Measurements from ENCODE around the gene COTL1. TPM values are rescaled to one million over a fixed set of nuclear protein-coding genes. Genes with fewer than 3 reads are reported as not detected.
A peak's percentile ranks its signal among the peaks of the same experiment; 100 is the strongest.

Gene COTL1
- total and polyA plus RNA-seq, 11 donors = 5.2 to 120 (median 11.0) TPM

- H3K4me3 ChIP-seq = no peak overlapping the region
- intact Hi-C loops (cut with DNase I) = no loop called here
- H3K36me3 ChIP-seq = peaks cover 0 to 36% (median 0%) of the 10 kb centered on the region in 9 donors
- H3K27ac ChIP-seq = no peak overlapping the region
- H3K4me1 ChIP-seq = peaks cover 0 to 24% (median 0%) of the 10 kb centered on the region in 12 donors
- DNase-seq = no peak
- TF ChIP-seq, protein P1, sequence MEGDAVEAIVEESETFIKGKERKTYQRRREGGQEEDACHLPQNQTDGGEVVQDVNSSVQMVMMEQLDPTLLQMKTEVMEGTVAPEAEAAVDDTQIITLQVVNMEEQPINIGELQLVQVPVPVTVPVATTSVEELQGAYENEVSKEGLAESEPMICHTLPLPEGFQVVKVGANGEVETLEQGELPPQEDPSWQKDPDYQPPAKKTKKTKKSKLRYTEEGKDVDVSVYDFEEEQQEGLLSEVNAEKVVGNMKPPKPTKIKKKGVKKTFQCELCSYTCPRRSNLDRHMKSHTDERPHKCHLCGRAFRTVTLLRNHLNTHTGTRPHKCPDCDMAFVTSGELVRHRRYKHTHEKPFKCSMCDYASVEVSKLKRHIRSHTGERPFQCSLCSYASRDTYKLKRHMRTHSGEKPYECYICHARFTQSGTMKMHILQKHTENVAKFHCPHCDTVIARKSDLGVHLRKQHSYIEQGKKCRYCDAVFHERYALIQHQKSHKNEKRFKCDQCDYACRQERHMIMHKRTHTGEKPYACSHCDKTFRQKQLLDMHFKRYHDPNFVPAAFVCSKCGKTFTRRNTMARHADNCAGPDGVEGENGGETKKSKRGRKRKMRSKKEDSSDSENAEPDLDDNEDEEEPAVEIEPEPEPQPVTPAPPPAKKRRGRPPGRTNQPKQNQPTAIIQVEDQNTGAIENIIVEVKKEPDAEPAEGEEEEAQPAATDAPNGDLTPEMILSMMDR (IDR thresholded peaks at IDR 0.05) = no peak
- TF ChIP-seq POLR2A (IDR thresholded peaks at IDR 0.05) = no peak
- peak in 1 of 4 donors; percentile 65 for ATAC-seq
- no peaks in the 10 kb centered on the region for H3K9me3 ChIP-seq
- no peaks in the 10 kb centered on the region for H3K27me3 ChIP-seq
- WGBS, 4 donors = 66 to 83% (median 73%) methylated on average over 13 of the region's 13 CpGs
These were observed 54.0 kb downstream of the COTL1 start for GRCh38 chr16:84563786-84564420.

GRCh38 chr16:84563064-84563715, 54.7 kb downstream of the COTL1 start:
- 77 to 84% (median 81%) methylated on average over 7 of the region's 7 CpGs for WGBS, 4 donors
- H3K36me3 ChIP-seq = peaks cover 0 to 36% (median 0%) of the 10 kb centered on the region in 9 donors
- no peaks in the 10 kb centered on the region for H3K27me3 ChIP-seq
- no peak for TF ChIP-seq POLR2A (IDR thresholded peaks at IDR 0.05)
- TF ChIP-seq, protein P1 (IDR thresholded peaks at IDR 0.05) = no peak
- no peak overlapping the region for H3K4me3 ChIP-seq
- DNase-seq (no peak), ATAC-seq (no peak)
- intact Hi-C loops (cut with DNase I) = no loop called here
- H3K27ac ChIP-seq = peak overlapping the region in 1 of 12 donors; percentile 55
- H3K9me3 ChIP-seq = no peaks in the 10 kb centered on the region
- peaks cover 0 to 17% (median 0%) of the 10 kb centered on the region in 12 donors for H3K4me1 ChIP-seq

GRCh38 chr16:84562174-84562815, 55.6 kb downstream of the COTL1 start:
- TF ChIP-seq, protein P1 (IDR thresholded peaks at IDR 0.05) = no peak
- TF ChIP-seq POLR2A (IDR thresholded peaks at IDR 0.05) = no peak
- intact Hi-C loops (cut with DNase I) = no loop called here
- Histone ChIP-seq H3K9me3 (no peaks in the 10 kb centered on the region), H3K27me3 (peaks cover 0 to 6% (median 0%) of the 10 kb centered on the region in 9 donors), H3K36me3 (peaks cover 0 to 33% (median 0%) of the 10 kb centered on the region in 9 donors), H3K4me1 (peaks cover 0 to 16% (median 0%) of the 10 kb centered on the region in 12 donors), H3K4me3 (no peak overlapping the region), H3K27ac (peak overlapping the region in 1 of 12 donors; percentile 55)
- no peak for DNase-seq
- 82 to 90% (median 87%) methylated on average over 14 to 16 of the region's 16 CpGs for WGBS, 4 donors
- peak in 1 of 4 donors; percentile 48 for ATAC-seq

GRCh38 chr16:84561291-84561690, 56.6 kb downstream of the COTL1 start:
- H3K27me3 ChIP-seq = peaks cover 0 to 11% (median 0%) of the 10 kb centered on the region in 9 donors
- no peak overlapping the region for H3K27ac ChIP-seq
- WGBS, 4 donors = 91 to 95% (median 94%) methylated on average over 6 to 7 of the region's 7 CpGs
- H3K4me3 ChIP-seq = no peak overlapping the region
- ATAC-seq = no peak
- peaks cover 0 to 16% (median 0%) of the 10 kb centered on the region in 12 donors for H3K4me1 ChIP-seq
- H3K9me3 ChIP-seq = no peaks in the 10 kb centered on the region
- TF ChIP-seq, protein P1 (IDR thresholded peaks at IDR 0.05) = no peak
- TF ChIP-seq POLR2A (IDR thresholded peaks at IDR 0.05) = no peak
- no peak for DNase-seq
- peaks cover 0 to 24% (median 0%) of the 10 kb centered on the region in 9 donors for H3K36me3 ChIP-seq
- intact Hi-C loops (cut with DNase I) = no loop called here

All from heart left ventricle (tissue), 16 donors.